GM19372 (cell line): ENCODE data around the gene MAN1B1.

Experiments used
- ATAC-seq: cut with Tn5 transposase; IDR thresholded peaks from one replicate; pipeline ENCODE4 v1.9.1; 2021; ENCODE audit warnings: mild to moderate bottlenecking, low read depth, moderate library complexity; ENCODE audit not compliant: unreplicated experiment

MAN1B1 gene

DNA sequence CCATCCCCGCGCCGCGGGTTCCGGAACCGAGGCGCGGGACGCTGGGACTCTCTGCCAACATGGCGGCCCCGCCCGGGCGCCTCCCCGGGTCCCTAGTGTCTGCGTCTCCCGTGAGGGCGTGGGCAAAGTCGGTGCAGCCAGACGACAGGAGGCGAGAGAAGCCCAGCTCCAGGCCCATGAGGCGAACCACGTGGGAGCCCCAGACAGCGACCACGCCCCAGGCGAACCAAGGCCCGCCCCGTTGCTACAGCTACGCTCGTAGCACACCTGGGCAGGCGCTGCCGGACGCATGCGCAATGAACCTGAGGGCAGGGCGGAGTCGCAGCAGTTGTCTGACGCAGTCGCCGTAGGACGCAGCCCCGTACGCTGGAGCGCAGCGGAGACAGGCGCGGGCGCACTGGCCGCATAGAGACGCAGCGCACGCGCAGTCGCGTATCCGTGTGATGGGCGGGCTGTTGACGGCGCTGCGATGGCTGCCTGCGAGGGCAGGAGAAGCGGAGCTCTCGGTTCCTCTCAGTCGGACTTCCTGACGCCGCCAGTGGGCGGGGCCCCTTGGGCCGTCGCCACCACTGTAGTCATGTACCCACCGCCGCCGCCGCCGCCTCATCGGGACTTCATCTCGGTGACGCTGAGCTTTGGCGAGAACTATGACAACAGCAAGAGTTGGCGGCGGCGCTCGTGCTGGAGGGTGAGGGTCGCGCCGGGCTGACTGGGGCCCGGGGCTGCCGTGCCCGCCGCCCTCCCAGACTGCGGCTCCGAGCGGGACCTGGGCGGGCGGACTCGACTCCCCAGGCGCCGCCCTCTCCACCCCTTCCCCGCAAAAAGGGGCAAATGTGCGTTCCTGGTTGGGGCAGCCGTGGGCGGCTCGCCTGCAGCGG, at the start of gene MAN1B1:
MAN1B1 (plus strand) TSS at position 455 of the 878 bp plus-strand sequence; CDS start at position 470, 15 bp downstream.
- ATAC-seq, result peak; percentile 90

DNA sequence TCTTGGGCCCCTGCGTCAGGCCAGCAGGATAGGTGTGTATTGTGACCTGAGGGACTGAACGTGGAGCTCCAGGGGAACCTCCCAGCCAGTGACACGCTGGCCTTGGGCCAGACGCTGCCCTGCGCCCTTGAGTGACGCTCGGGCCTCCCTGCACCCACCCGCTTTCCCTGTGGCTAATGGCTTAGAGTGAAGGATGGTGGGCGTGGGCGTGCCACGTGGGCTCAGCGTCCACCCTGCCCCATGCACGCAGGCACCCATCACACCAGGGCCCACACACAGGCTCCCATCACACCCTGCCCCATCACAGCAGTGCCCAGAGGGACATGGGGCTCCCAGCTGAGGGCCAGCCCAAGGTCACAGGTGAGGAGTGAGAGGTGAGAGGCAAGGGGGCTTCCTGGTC, 49.8 kb upstream of the MAN1B1 start:
- ATAC-seq, result no peak

DNA sequence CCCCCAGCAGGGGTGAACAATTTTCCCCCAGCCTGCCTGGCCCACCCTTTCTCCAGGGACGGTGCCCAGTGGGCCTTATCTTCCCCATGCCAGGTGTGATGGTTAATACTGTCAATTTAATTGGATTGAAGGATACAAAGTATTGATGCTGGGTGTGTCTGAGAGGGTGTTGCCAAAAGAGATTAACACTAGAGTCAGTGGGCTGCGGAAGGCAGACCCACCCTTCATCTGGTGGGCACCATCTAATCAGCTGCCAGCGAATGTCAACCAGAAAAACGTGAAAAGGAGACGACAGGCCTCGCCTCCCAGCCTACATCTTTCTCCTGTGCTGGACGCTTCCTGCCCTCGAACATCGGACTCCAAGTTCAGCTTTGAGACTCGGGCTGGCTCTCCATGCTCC, 49.3 kb upstream of the MAN1B1 start:
- ATAC-seq, result no peak

DNA sequence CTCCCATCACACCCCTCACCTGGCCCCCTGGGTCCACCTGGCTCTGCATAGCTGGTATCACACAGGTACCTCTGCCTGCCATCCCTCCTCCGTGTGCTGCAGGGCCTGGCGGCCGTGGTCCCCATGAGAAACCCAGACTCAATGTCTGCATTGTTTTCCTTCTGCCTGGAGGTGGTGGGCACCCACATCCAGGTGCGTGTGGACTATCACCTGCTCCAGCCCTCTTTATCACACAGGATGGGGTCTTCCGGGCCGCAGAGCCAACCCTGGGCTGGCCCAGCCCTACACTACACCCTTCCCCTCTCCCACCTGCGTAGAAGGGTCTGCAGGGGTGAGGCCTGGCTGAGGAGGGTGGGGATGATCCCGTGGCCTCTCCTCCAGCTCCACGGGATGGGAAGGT, 47.9 kb upstream of the MAN1B1 start:
- no peak for ATAC-seq

DNA sequence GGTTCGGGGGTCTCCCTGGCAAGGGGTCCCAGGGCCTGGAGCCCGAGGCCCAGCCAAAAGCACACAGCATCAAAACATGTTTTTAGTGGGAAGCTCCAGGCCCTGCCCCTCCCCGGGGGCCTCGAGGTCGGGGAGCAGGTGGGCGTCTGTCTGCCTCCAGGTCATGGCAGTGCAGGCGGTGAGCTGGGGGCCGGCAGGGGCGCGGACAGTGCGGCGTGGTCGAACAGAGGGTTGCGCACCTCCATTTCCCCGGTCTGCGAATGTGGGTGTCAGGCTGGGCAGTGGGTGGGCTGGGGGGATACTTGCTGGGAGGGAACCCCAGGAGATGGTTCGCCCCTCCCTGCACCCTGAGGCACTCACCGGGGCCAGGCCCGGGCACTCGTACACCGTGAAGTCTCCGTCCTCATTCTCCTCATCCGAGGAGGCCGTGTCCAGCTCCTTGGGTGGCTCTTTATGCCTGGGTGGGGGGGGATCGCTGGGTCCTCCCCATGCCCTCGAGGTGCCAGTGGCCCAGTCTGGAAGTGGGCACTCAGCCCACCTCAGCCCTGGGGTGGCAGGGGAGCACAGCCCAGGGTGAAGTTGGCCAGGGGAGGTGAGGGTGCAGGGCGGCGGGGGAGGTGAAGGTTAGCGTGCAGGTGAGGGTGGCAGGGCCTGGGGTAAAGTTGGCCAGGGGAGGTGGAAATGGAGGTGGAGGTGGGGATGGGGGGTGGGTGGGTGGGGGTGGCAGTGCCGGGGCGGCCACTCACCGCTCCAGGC, 47.0 kb upstream of the MAN1B1 start:
- no peak for ATAC-seq

DNA sequence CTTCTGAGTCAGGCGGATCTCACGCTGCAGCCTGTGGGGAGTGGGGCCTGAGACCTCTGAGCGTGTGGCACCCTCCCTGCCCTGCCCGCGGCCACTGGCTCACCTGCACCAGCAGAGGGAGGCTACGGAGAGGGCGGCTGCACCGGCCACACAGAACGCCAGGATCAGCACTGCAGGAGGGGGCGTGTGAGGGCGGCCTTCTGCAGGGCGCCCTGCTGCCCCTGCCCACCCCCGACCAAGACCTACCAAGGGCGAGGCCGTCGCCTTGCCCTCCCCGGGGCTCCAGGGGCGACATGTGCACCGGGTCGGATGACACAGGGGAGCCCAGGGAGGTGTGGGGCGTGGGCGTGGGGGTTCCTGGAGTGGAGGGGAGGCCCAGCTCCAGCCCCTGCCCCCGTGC, 46.2 kb upstream of the MAN1B1 start:
- ATAC-seq, result no peak

DNA sequence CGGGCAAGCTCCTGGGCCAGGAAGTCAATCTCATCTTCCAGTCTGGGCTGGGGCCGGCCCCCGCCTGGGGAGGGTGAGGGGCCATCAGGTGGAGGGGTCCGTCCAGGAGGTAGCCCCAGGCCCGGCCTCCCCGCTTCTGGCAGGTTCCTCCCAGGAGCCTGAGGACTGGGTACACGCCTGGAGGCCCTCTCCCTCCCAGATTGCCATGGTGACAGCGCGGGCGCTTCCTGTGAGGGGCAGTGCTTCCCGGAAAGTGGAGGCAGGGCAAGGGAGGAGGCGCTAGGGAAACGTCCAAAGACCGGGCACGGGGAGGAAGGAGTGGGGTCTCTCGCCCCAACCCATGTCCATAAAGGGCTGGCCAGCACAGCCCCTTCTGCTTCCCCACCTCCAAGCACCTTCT, 45.7 kb upstream of the MAN1B1 start:
- ATAC-seq, result no peak

DNA sequence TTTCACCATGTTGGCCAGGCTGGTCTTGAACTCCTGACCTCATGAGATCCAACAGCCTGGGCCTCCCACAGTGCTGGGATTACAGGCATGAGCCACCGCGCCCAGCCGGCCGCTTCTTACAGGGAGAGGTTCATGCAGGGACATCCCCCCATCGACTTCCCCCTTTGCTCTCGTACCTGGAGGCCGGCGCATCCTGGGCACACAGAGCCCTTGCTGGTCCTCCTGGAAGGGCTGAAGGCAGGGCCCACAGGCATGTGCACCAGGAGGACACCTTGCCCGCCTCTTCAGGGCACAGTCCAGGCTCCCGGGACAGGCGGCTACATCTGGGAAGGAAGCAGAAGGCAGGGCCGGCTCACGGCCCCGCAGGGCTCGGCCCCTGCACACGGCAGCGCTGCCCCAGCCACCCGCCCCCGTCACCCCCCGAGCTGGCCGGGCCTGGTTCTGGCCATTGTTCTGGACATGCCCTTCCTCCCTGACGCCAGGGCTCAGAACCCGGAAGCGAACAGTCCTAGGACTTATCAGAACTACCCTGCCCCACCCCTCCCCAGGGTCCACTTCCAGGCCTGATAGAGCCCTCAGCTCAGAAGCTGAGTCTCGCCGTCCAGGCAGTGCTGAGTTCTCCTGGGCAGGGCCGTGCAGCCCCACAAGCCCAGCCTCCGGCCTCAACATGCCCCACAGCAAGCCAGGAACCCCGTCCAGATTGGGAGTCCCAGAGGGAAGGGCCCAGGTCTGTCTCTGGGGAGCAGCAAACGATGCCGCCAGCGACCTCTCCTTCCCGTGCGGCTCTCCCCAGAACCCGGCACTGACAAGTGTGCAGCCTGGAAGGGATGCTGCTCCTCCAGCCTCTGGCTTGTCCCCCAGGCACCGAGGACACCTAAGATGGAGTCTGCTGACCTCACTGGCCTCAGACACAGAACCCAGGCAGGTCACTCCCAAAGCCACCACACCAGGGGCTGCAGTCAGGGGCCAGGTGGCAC, 43.7 kb upstream of the MAN1B1 start:
- no peak for ATAC-seq

DNA sequence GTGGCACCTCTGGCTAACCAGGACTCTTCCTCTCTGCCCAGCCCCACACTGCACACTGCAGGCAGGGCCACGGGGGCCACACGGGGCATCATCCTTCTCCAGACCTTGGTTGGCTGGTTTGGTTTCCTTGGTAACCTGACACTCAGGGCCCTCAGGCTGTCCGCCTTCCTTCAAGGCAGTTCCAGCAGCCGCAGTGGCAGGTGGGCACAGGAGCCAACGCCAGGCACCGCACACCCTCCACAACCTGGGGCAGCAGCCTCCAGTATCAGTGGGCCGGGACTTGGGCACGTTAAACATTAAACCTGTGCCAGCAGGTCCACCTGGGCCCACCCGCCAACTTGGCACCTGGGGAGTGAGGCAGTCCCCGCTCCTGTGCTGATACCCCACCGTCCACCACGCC, 42.7 kb upstream of the MAN1B1 start:
- ATAC-seq, result no peak

DNA sequence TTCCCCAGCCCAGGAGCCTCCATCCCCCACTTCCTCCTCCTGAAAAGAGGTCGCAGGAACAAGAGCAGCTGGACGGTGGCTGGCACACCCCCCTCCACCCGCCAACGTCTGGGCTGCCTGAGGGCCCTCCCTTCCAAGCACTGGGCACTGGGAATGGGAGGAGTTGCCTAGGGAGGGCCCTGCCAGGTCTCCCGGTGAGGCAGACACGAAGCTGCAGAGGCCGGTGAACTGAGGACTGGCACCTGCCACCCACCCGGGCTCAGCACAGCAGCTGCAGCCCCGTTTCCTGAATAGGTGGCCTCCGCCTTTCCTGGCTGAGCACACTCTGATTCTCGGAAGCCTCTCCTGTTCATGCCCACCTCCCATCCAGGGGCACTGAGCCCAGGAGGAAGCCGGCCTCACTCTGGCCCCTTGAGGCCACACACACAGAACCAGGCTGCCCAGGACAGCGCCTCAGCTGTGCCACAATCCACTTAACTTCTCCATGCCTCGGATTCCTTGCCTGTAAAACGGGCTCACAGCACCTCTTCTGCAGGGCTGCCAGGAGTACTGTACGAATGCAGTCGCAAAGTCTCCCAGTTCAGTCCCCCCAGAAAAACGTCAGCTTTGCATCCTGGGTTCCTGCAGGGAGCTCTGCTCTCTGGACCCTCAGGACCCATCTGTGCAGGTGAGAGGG, 42.1 kb upstream of the MAN1B1 start:
- ATAC-seq, result no peak

DNA sequence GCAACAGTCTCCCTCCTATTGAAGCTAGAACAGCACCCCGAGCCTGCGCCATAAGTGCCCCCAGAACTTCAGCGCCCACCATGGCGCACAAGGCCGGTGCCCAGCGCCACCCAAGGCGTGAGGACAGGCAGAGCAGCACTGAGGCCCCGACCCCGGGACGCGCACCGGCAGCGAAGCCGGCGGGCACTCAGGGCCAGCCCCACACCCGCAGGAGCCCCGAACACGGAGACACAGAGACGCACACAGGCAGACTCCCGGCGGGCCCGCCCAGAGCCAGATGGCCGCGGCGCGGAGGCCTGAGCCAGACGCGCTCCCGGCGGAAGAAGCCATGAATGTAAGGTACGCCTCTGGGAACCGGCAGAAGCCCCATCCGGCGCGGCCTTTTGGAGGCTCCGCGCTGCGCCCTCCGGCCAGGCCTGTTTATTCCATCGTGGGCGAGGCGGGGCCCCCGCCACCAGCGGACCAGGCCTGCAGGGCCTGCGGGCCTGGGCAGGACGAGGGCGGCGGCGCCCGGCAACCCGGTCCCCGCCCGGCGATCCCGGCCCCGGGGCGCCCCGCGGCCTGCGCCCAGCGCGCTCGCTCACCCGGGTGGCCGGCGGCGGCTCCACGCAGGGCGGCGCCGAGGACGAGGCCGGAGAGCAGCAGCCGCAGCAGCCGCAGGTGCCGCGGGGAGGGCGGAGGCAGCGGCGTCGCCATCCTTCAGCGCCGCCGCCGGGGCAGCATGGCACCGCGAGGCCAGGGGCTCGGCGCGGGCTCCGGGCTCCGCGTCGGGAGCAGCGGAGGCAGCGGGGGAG, 41.3 kb upstream of the MAN1B1 start:
- ATAC-seq, result no peak

DNA sequence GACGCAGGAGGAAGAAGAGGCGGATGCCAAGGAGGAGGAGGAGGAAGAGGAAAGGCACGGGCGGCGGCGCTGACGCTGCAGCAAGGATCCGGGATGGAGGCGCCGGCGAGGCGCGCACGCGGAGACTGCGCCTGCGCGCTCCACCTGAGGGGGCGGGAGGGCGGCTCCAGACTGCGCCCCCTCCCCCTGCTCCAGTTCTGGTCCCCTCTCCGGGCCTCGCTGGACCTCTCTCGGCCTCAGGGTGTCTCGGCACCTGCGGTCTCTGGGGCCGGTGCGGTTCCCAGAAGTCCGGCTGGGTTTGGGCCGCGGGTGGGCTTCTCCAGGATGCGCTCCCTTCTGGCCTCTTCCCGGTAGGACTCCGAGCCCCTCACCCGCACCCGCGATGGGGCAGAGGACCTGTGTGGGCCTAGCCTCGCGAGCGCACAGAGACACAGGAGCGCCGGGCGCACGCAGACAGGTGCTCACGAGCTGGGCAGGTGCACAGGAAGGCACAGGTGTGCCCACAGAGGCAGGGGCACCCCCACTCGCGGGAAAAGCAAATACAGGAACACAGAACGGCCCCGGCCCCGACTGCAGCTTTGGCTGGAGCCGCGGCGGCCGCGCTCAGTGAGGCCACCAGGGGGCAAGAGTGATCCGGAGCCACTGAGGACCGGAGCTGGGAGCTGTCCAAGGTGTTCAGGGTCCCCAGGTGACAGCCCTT, 40.5 kb upstream of the MAN1B1 start, which contains the start of gene NPDC1:
NPDC1 (minus strand) TSS at position 90 of the 700 bp plus-strand sequence. CDS start 188 bp downstream, outside the sequence.
- no peak for ATAC-seq

DNA sequence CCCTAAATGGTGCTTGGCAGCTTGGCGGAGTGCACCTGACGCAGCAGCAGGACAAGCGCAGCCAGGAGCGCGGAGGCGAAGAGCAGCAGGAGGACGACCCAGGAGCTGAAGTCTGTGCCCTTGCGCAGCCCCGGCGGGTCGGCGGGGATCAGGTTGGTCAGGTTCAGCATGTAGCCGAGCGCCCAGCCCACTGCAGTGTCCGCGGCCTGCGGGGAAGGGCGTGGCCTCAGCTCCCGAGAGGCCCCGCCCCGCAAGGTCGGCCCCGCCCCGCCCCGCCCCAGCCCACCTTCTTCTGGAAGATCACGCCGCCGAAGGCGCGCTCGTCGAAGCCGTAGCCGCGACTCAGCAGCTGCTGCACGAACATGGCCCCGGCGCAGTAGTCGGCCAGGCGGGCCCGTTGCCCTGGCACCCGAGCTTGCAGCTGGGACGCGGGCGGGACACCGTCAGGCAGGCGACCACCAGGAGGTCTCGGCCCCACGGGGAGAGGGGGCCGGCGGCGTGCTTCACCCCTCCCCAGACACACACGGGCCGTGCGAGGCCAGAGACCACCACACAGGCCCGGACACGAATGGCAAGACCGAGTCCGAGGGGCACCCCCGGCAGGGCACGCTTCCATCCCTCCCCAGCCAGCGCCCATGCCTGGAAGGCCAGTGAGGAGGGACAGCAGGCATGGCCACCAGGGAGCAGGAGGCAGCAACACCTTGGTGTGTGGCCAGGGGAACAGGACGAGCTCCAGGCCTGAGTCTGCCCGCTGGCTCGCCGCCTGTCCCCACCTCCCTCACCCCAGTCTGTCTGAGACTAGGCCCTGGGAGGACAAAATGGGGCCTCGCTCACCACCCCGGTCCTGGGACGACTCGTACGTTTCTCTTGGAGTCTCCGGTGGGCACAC, 37.9 kb upstream of the MAN1B1 start:
- no peak for ATAC-seq

DNA sequence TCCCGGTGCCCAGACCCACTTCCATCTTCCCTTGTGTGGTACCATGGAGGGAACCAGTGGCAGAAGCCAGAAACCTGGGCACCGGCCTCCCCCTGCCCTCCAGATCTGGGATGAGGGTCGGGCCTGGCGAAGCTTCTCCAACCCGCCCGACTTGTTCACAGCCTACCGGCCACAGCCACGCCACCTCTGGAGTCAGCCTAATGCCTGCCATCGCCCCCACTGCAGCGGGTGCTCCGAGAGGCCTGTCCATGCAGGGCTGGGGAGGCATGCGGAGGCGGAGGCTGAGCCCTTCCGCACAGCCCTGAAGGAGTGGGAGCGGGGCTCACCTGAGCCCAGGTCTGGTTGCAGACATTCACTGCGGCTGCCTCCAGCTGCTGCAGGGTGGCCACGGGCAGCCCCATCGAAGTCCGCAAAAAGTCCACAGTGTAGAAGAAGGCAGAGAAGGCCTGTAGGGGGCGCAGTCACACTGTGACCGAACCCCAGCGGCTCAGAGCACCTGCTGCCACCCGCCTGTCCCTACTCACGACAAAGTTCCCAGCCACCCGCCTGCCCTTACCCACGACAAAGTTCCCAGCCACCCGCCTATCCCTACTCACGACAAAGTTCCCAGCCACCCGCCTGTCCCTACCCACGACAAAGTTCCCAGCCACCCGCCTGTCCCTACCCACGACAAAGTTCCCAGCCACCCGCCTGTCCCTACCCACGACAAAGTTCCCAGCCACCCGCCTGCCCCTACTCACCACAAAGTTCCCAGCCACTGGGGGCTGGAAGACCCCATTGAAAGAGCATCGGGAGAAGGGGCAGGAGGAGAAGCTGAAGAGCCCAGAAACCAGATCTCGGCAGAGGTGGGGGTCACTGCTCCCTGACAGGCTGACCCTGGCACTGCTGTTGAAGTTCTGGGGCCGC, 37.0 kb upstream of the MAN1B1 start:
- no peak for ATAC-seq

DNA sequence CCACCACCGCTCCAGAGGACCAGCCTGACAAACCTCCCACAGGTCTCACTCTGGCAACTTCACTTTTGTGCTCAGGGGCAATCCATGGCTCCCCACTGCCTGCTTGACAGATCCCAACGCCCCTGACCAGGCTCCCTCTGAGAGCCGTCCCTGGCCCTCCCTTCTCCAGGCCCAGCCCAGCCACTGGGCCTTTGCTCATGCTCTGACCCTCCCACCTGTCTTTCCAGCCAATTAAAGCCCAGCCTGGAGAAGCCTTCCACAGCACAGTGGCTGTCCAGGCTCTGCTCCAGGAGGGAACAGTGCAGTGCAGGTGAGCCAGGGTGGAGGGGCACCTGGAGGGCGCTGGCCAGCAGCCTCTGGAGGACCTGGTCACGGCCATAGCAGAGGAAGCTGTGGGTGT, 36.2 kb upstream of the MAN1B1 start:
- ATAC-seq, result no peak

DNA sequence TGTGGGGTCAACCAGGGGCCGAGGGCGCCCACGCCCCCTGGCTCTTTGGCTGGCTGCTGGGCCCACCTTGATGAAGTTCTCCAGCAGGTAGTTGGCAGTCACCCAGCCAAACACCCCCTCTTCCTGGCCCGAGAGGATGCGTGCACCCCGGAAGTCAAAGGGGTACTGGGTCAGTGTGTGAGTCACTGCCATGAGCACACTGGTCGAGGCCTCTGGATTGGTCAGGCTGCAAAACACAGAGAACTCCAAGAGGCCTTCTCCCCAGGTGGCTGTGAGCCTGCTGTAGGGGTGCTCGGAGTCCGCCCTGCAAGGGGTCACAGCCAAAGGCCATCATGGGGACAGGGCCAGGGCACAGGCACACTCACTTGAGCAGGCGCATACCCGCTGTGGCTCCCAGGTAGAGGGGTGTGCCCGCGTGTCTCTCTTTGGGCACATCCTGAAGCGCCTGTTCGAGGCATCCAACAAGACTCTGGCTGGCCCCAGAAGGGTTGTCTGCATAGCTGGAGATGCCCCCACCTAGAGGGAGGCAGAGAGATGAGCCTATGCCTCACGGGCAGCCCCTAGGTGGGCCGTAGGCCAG, 35.5 kb upstream of the MAN1B1 start:
- no peak for ATAC-seq
